Tibial artery (tissue), 4 donors: ENCODE data around the gene C14orf93.
"Not testable (repeated sequence)": the region's sequence is repeated elsewhere in the genome, so short reads cannot be mapped to it uniquely, and the experiment has no call there.

Source experiments
- DNase-seq, 2 donors: peaks; one replicate each; pipeline ENCODE4 v3.0.0-alpha.2; 2019
- H3K27ac ChIP-seq, 2 donors: fragments of 200-600 bp; sonication (generic) in 1 of 2; 1 replicate in 1 of 2; 2 replicates in 1 of 2; pipeline ENCODE4 v1.5.1; 2018 to 2019; ENCODE audit warnings: mild to moderate bottlenecking in 1 of 2
- H3K27me3 ChIP-seq, 2 donors: fragments of 200-600 bp; sonication (generic) in 1 of 2; one replicate each; pipeline versions ENCODE4 v1.5.1 to v1.6.0; 2016 to 2019
- H3K36me3 ChIP-seq, 3 donors: fragments of 200-600 bp; sonication (generic) in 2 of 3; one replicate each; pipeline ENCODE4 v1.5.1; 2016 to 2019; ENCODE audit warnings: mild to moderate bottlenecking in 2 of 3
- H3K4me1 ChIP-seq, 4 donors: fragments of 200-600 bp; sonication (generic) in 2 of 4; 1 replicate in 3 of 4; 2 replicates in 1 of 4; pipeline ENCODE4 v1.5.1; 2016 to 2019
- H3K4me3 ChIP-seq, 2 donors: fragments of 200-600 bp; sonication (generic) in 1 of 2; 1 replicate in 1 of 2; 2 replicates in 1 of 2; pipeline ENCODE4 v1.5.1; 2018 to 2019; ENCODE audit warnings: mild to moderate bottlenecking in 2 of 2
- H3K9me3 ChIP-seq, 3 donors: fragments of 200-600 bp; sonication (generic) in 1 of 3; one replicate each; pipeline ENCODE4 v1.5.1; 2016 to 2019
- CTCF ChIP-seq, 2 experiments: fragments of 200-600 bp in 1 of 2; fragments of 450-650 bp in 1 of 2; IDR thresholded peaks; one replicate each; pipeline ENCODE4 v1.5.1; 2017 to 2019; ENCODE audit warnings: antibody characterized with exemption in 2 of 2, mild to moderate bottlenecking in 1 of 2, moderate library complexity in 1 of 2
- intact Hi-C: fragments of 100-400 bp; cut with DNase I; formaldehyde crosslinking; loops from one replicate; pipeline ENCODE4 v1.15.0; 2023; ENCODE audit warnings: low total_unique reads

The C14orf93 gene

DNA sequence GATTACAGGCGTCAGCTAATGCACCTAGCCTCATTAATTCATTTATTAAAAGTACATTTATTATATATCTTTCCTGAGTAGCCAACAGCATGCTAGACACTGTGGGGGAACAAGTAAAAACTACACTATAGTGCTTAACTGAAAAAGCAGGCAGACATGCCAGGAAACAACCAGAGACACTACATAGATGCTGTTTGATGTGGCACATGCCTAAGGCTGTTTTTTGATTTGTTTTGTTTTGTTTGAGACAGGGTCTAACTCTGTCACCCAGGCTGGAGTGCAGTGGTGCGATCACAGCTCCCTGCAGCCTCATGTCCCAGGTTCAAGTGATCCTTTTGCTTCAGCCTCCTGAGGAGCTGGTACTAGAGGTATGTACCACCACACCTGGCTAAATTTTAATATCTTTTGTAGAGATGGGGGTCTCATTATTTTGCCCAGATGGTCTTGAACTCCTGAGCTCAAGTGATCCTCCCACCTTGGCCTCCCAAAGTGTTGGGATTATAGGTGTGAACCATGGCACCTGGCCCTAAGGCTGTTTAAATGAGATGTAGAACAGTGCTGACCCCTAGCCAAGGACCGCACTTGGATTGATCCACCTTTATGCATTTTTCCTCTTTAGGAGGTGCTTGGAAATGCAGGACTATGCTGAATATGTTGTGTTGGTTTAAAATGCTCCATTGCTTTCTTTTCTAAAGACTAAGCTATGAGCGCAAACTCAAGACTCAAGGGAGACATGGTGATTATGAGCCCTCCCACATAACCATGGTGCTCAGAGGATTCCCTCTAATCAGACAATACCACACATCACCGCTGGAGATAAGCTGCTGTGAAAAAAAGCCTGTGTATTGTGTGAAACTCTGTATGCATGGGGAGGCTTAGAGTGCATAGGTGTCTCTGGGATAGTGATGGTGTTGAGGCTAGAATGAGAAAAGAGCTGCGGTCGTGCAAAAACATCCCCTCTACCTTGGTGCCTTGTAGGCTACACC lies 10.5 kb upstream of the C14orf93 start:
- H3K27me3 ChIP-seq = no peaks in the 10 kb centered on the region
- peaks cover 2 to 16% (median 6%) of the 10 kb centered on the region in 3 donors for H3K36me3 ChIP-seq
- TF ChIP-seq CTCF (IDR thresholded peaks at IDR 0.05) = no peak
- H3K27ac ChIP-seq = no peak overlapping the region
- H3K4me3 ChIP-seq = no peak overlapping the region
- intact Hi-C loops = no loop called here
- no peaks in the 10 kb centered on the region for H3K4me1 ChIP-seq
- H3K9me3 ChIP-seq = no peaks in the 10 kb centered on the region
- DNase-seq = no peak

GRCh38 chr14:23018107-23018506 lies 8.2 kb upstream of the C14orf93 start:
- Histone ChIP-seq H3K4me1 (no peaks in the 10 kb centered on the region), H3K27ac (no peak overlapping the region), H3K27me3 (no peaks in the 10 kb centered on the region), H3K9me3 (no peaks in the 10 kb centered on the region), H3K4me3 (no peak overlapping the region), H3K36me3 (no peaks in the 10 kb centered on the region)
- DNase-seq = no peak
- intact Hi-C loops = no loop called here
- no peak for TF ChIP-seq CTCF (IDR thresholded peaks at IDR 0.05)

GRCh38 chr14:23017091-23017490 lies 7.1 kb upstream of the C14orf93 start:
- Histone ChIP-seq H3K27ac (no peak overlapping the region), H3K9me3 (no peaks in the 10 kb centered on the region), H3K4me3 (no peak overlapping the region), H3K27me3 (no peaks in the 10 kb centered on the region), H3K4me1 (no peaks in the 10 kb centered on the region), H3K36me3 (no peaks in the 10 kb centered on the region)
- intact Hi-C loops = no loop called here
- no peak for TF ChIP-seq CTCF (IDR thresholded peaks at IDR 0.05)
- no peak for DNase-seq

DNA sequence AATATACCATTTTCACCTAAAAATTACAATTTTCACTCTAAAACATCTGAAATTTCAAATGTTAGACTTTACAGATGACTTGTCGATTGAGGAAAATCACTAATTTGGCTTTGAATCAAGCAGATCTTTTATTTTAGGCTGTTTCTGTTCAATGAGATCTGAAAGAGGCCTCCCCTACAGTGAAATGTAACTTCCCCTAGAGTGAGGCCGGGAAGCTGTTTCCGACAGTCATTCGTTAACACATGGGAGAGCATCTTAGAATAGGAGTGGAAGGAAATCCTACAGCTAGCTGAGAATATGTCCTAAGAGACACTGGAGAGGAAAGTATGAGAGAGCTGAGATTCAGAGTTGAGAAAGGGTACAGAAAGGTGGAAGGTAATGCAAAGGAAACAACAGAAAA lies 5.7 kb upstream of the C14orf93 start:
- Histone ChIP-seq H3K27ac (no peak overlapping the region), H3K4me1 (no peaks in the 10 kb centered on the region), H3K9me3 (no peaks in the 10 kb centered on the region), H3K36me3 (no peaks in the 10 kb centered on the region), H3K4me3 (no peak overlapping the region), H3K27me3 (no peaks in the 10 kb centered on the region)
- TF ChIP-seq CTCF (IDR thresholded peaks at IDR 0.05) = no peak
- DNase-seq = no peak
- intact Hi-C loops = no loop called here

DNA sequence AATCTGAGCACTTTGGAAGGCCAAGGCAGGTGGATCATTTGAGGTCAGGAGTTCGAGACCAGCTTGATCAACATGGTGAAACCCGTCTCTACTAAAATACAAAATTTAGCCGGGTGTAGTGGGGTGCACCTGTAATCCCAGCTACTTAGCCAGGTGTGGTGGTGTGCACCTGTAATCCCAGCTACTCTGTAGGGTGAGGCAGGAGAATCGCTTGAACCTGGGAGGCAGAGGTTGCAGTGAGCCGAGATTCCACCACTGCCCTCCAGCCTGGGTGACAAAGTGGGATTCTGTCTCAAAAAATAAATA lies 3.8 kb upstream of the C14orf93 start:
- H3K27ac ChIP-seq, H3K4me3 ChIP-seq, DNase-seq, H3K27me3 ChIP-seq, intact Hi-C loops, H3K9me3 ChIP-seq, H3K36me3 ChIP-seq: not testable (repeated sequence)
- H3K4me1 ChIP-seq = peaks cover 0 to 10% (median 3%) of the 10 kb centered on the region in 4 donors

DNA sequence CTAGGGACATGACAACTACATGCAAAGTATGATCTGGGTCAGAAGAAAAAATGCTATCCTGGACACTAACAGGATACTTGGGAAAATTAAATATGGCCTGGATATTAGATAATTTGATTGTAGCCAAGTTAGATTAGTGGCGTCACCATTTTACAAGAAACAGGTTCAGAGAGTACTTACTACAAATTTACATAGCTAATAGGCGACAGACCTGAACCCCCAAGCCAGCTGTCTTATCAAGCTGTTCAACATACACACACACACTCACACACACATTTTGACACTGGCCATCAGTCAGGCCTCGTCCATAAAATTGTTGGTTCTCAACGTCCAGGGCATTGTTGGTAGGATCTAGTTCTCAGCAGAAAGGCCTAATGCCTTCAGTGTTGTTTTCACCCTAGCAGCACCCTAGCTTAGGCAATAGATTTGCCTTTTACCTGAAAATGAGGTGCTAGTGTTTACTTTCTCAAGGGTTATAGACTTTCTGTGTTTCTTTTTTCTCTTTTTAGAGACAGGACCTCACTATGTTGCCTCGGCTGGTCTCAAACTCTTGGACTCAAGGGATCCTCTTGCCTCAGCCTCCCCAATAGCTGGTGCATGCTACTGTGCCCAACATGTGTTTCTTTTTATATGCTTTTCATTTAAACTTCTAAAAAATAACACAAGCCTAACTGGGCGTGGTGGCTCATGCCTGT lies 3.3 kb upstream of the C14orf93 start:
- Histone ChIP-seq H3K27ac (peak overlapping the region; percentile 2 to 40), H3K27me3 (no peaks in the 10 kb centered on the region), H3K4me3 (no peak overlapping the region), H3K36me3 (no peaks in the 10 kb centered on the region), H3K9me3 (no peaks in the 10 kb centered on the region), H3K4me1 (peaks cover 0 to 10% (median 3%) of the 10 kb centered on the region in 4 donors)
- DNase-seq = no peak
- intact Hi-C loops = no loop called here
- no peak for TF ChIP-seq CTCF (IDR thresholded peaks at IDR 0.05)
